HFF-Myc (cell line): ENCODE data around the gene TRPM2.
"Not testable (repeated sequence)": the region's sequence is repeated elsewhere in the genome, so short reads cannot be mapped to it uniquely, and the experiment has no call there.

ENCODE experiments used
- DNase-seq: peaks from one replicate; pipeline ENCODE4 v3.0.0-alpha.2; 2011; ENCODE audit warnings: low read depth; ENCODE audit errors: extremely low read depth
- H3K4me3 ChIP-seq: replicated peaks from 2 replicates; pipeline ENCODE4 v1.5.1; 2011; ENCODE audit warnings: low read depth, mild to moderate bottlenecking, control low read depth, low read length
- CTCF ChIP-seq: IDR thresholded peaks from 2 replicates; pipeline ENCODE4 v1.5.1; 2012; ENCODE audit warnings: mild to moderate bottlenecking, low read depth, low read length, control low read depth; ENCODE audit errors: missing control alignments

Gene TRPM2

GRCh38 chr21:44403106-44404020 lies 49.9 kb downstream of the TRPM2 start:
- DNase-seq: no peak
- H3K4me3 ChIP-seq: no peak overlapping the region
- no peak for TF ChIP-seq CTCF

GRCh38 chr21:44404482-44404881 lies 51.1 kb downstream of the TRPM2 start:
- not testable (repeated sequence) for H3K4me3 ChIP-seq, DNase-seq

GRCh38 chr21:44405091-44405947 lies 51.9 kb downstream of the TRPM2 start:
- H3K4me3 ChIP-seq: no peak overlapping the region
- no peak for TF ChIP-seq CTCF
- no peak for DNase-seq

GRCh38 chr21:44405948-44406872 lies 52.8 kb downstream of the TRPM2 start:
- DNase-seq: no peak
- no peak for TF ChIP-seq CTCF
- no peak overlapping the region for H3K4me3 ChIP-seq

GRCh38 chr21:44406953-44407352 lies 53.5 kb downstream of the TRPM2 start:
- DNase-seq: no peak
- no peak for TF ChIP-seq CTCF
- H3K4me3 ChIP-seq: no peak overlapping the region

- no peak for TF ChIP-seq CTCF
- DNase-seq: no peak
- no peak overlapping the region for H3K4me3 ChIP-seq
Measured at GRCh38 chr21:44407493-44407892, 54.1 kb downstream of the TRPM2 start.
